Lower leg skin (tissue), 4 donors: ENCODE data around the gene FHOD3. TPM values are rescaled to one million over a fixed set of nuclear protein-coding genes. Genes with fewer than 3 reads are reported as not detected.

ENCODE experiments used
- DNase-seq, 2 donors: peaks; one replicate each; pipeline ENCODE4 v3.0.0-alpha.2; 2019; ENCODE audit warnings: low spot score in 2 of 2
- H3K4me3 ChIP-seq: fragments of 200-600 bp; sonication (generic); 2 replicates; pipeline ENCODE4 v1.5.1; 2017; ENCODE audit warnings: mild to moderate bottlenecking, low read depth; ENCODE audit not compliant: poor library complexity, severe bottlenecking
- POLR2A ChIP-seq, 2 donors: fragments of 450-650 bp; IDR thresholded peaks; one replicate each; pipeline ENCODE4 v1.6.1; 2016 to 2017; ENCODE audit warnings: antibody characterized with exemption in 2 of 2, mild to moderate bottlenecking in 1 of 2, moderate library complexity in 1 of 2
- WGBS, 2 donors: methylation state at CpG; one replicate each; pipeline ENCODE4 v1.1.5; 2018; 5-methylcytosine and 5-hydroxymethylcytosine counted together
- intact Hi-C: fragments of 100-400 bp; cut with DNase I; formaldehyde crosslinking; loops from one replicate; pipeline ENCODE4 v1.15.0; 2023; ENCODE audit warnings: low total_unique reads
- total RNA-seq, 4 donors: library from RNA; depleted of rRNA; stranded (reverse); fragments of >200 nt; gene quantifications; one replicate each; pipeline ENCODE4 v1.1.0, GENCODE V29; 2016
- TF ChIP-seq, protein P1 (sequence below), 3 donors: fragments of 450-650 bp; IDR thresholded peaks; one replicate each; pipeline ENCODE4 v1.5.1; 2016; ENCODE audit warnings: antibody characterized with exemption in 3 of 3, mild to moderate bottlenecking in 3 of 3, moderate library complexity in 2 of 3

The FHOD3 gene
- total RNA-seq, 4 donors from 2014 or later: 5.3 to 15.1 (median 7.8) TPM

DNA sequence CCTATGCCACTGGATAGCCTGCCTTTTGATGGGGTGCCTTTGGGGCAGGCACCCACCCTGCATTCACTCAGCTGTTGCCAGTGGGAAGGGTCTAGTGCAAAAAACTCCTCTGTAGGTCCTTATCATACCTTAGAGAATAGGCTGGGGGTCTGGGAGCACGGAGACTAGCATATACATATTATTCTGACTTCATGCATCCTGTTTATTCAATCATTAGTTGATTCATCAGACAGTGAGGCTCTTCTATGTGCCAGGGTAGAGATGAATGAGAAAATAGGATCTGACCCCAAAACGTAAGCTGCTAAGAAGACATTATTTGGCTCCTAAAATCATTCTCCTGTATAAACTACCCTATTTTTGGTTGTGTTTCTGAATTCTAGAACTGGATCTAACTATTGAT lies 378.0 kb downstream of the FHOD3 start:
- TF ChIP-seq, protein P1, sequence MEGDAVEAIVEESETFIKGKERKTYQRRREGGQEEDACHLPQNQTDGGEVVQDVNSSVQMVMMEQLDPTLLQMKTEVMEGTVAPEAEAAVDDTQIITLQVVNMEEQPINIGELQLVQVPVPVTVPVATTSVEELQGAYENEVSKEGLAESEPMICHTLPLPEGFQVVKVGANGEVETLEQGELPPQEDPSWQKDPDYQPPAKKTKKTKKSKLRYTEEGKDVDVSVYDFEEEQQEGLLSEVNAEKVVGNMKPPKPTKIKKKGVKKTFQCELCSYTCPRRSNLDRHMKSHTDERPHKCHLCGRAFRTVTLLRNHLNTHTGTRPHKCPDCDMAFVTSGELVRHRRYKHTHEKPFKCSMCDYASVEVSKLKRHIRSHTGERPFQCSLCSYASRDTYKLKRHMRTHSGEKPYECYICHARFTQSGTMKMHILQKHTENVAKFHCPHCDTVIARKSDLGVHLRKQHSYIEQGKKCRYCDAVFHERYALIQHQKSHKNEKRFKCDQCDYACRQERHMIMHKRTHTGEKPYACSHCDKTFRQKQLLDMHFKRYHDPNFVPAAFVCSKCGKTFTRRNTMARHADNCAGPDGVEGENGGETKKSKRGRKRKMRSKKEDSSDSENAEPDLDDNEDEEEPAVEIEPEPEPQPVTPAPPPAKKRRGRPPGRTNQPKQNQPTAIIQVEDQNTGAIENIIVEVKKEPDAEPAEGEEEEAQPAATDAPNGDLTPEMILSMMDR (IDR thresholded peaks at IDR 0.05): no peak
- TF ChIP-seq POLR2A (IDR thresholded peaks at IDR 0.05): no peak
- WGBS, 2 donors: 78 to 84% methylated on average over 2 of the region's 2 CpGs
- DNase-seq: no peak
- intact Hi-C loops: no loop called here
- no peak overlapping the region for H3K4me3 ChIP-seq

DNA sequence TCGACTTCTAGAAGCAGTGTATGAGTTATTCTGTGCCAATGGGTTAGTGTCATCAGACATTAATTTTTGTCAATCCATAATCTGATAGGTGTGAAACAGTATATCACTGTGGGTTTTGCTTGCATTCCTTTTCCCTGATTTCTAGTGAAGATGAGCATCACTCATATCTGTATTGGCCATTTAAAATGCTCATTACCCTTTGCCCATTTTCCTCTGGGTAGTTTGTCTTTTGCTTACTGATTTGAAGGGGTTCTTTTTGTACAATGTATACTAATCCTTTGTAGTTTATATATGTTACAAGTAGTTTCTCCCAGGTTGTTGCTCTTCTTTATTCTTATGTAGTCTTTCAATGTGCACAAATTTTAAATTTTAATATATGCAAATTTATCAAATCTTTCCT lies 379.1 kb downstream of the FHOD3 start:
- no peak for TF ChIP-seq POLR2A (IDR thresholded peaks at IDR 0.05)
- TF ChIP-seq, protein P1 (IDR thresholded peaks at IDR 0.05): no peak
- 0 to 42% methylated on average over 1 of the region's 1 CpG for WGBS, 2 donors
- no peak for DNase-seq
- H3K4me3 ChIP-seq: no peak overlapping the region
- intact Hi-C loops: no loop called here

DNA sequence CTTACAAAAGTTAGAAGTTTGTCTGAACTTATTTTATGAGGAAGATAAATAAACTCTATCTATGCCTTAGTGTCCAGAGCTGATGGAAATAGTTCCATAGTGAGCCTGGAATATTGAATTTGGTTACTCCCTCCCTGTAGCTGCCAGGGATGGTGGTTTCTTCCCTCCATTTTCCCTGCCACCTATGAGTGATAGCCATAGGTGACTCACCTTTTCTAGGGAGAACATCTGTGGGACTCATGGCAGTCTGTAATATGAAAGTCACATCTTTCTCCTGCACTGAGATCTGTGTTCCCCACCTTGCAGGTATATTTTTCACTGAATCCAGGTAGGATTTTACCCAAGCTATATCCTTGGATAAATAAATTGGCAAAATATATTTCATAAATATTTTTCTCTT lies 382.5 kb downstream of the FHOD3 start:
- DNase-seq: no peak
- no peak for TF ChIP-seq POLR2A (IDR thresholded peaks at IDR 0.05)
- TF ChIP-seq, protein P1 (IDR thresholded peaks at IDR 0.05): no peak
- intact Hi-C loops: no loop called here
- no peak overlapping the region for H3K4me3 ChIP-seq

GRCh38 chr18:36685580-36685979 lies 388.1 kb downstream of the FHOD3 start:
- WGBS, 2 donors: 95% methylated on average over 2 of the region's 2 CpGs
- no peak overlapping the region for H3K4me3 ChIP-seq
- intact Hi-C loops: loop anchor here (5.0 kb wide), 1 partner anchor 67 kb away; no protein-coding TSS in a partner anchor
- no peak for DNase-seq
- TF ChIP-seq, protein P1 (IDR thresholded peaks at IDR 0.05): no peak
- TF ChIP-seq POLR2A (IDR thresholded peaks at IDR 0.05): no peak

GRCh38 chr18:36688020-36688965 lies 390.8 kb downstream of the FHOD3 start:
- intact Hi-C loops: loop anchor here (5.0 kb wide), 1 partner anchor 64 kb away; no protein-coding TSS in a partner anchor
- no peak overlapping the region for H3K4me3 ChIP-seq
- DNase-seq: peak; percentile 70 to 89
- WGBS, 2 donors: 59 to 66% methylated on average over 3 of the region's 3 CpGs
- TF ChIP-seq, protein P1 (IDR thresholded peaks at IDR 0.05): peak in 1 of 3 donors; percentile 61
- TF ChIP-seq POLR2A (IDR thresholded peaks at IDR 0.05): no peak
